GM21737 (cell line): ENCODE data around the gene DND1.
"Not testable (repeated sequence)": the region's sequence is repeated elsewhere in the genome, so short reads cannot be mapped to it uniquely, and the experiment has no call there.

ENCODE experiments used
- ATAC-seq: cut with Tn5 transposase; IDR thresholded peaks from one replicate; pipeline ENCODE4 v1.9.1; 2021; ENCODE audit warnings: mild to moderate bottlenecking, moderate library complexity; ENCODE audit not compliant: unreplicated experiment

The DND1 gene

DNA sequence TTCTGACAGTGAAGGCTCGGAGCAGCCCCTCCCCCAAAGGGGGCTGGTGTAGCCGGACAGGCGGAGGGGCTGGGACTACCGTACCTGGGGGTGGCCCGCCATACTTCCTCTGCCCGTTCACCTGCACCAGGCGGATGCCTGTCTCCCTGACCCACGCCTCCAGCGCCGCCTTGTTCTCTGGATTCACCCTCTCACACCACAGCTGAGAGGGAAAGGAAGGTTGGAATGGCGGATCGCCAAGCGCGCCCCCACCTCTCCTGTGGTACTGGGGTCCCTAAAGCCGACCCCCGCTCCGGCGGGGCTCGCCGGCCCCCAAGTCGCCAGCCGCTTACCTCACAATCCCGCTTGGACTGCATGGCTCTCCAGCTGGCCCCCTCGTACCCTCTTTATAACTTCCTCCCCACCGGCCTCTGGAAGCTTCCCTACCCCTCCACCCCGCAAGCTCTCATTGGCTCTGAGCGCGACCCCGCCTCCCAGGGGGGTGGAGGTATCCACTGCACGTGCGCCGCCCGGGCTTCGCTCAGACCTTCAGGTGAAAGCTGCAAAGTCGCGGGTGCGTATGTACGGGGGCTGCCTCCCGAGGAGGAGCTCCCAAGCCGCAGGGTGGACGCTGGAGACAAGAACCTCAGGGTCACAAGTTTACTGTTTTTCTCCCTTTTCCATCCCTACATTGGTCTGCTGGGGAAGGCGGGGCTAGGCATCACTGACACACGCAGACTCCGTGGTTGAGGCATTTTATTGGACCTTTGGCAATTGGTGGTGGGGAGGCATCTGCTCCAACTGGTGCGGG lies at the start of gene DND1:
TSS of gene DND1 (minus strand) at position 390 of the 790 bp plus-strand sequence. CDS start at position 356, 34 bp downstream.
- ATAC-seq, result no peak

DNA sequence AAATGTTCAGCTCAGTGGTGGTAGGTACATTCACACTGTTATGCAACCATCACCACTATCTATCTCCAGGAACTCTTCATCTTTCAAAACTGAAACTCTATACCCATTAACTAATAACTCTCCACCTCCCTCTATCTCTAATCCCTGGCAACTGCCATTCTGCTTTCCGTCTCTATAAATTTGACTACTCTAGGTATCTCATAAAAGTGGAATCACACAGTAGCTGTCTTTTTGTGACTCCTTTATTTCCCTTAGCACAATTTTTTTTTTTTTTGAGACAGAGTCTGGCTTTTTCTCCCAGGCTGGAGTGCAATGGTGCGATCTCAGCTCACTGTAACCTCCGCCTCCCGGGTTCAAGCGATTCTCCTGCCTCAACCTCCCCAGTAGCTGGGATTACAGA lies 48.0 kb upstream of the DND1 start:
- ATAC-seq, result not testable (repeated sequence)

DNA sequence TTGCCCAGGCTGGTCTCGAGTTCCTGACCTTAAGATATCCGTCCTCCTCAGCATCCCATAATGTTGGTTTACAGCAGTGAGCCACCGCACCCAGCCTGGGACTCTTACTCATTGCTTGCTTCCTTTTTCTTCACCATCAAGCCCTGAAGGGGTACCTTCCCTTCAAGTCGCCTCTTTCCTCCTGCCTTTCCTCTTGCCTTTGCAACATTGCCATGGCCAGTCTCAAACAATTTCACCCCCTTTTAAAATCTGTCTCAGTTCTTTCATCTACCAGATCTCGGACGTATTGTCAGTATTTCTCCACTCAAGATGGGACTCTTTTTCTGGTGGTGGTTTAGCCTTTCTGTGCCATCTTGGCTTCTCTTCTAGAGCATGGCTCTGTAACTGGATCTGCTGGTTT lies 47.4 kb upstream of the DND1 start:
- ATAC-seq, result not testable (repeated sequence)

DNA sequence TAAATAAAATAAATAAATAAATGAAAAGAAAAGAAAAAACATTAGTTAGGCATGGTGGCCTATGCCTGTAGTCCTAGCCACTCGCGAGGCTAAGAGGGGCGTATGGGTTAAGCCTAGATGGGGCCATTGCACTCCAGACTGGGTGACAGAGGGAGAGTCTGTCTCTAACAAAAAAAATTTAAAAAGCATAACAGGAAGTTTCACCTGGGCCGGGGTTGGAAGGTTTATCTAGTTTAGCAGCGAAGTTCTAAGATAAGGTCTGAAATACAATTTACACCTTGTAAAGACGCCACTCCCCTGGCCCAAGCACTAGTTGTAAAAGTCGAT lies 44.9 kb upstream of the DND1 start:
- no peak for ATAC-seq

DNA sequence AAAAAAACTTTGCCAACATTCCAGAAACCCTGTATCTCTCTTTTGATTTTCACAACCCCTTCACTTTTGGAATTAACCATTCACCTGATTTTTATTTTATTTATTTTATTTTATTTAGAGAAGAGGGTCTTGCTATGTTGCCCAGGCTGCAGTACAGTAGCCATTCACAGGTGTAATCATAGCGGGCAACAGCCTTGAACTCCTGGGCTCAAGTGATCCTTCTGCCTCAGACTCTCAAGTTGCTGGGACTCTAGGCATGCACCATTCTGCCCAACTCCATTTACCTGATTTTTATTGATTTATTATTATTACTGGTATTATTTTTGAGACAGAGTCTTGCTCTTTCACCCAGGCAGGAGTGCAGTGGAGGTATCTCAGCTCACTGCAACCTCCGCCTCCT lies 42.9 kb upstream of the DND1 start:
- ATAC-seq, result not testable (repeated sequence)

DNA sequence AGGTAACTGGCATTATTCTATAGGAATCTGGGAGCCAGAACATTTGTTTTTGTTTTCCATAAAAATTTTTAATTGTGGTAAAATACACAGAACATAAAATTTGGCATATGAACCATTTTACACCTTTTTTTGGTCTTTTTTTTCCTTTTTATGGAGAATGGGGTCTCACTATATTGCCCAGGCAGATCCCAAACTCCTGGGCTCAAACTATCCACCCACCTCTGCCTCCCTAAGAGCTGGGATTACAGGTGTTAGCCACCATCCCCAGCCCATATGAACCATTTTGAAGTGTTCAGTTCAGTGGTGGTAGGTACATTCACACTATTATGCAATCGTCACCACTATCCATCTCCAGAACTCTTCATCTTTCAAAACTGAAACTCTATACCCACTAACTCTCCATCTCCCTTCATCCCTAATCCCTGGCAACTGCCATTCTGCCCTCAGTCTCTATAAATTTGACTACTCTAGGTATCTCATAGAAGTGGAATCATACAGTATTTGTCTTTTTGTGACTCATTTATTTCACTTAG lies 40.3 kb upstream of the DND1 start:
- ATAC-seq, result no peak

DNA sequence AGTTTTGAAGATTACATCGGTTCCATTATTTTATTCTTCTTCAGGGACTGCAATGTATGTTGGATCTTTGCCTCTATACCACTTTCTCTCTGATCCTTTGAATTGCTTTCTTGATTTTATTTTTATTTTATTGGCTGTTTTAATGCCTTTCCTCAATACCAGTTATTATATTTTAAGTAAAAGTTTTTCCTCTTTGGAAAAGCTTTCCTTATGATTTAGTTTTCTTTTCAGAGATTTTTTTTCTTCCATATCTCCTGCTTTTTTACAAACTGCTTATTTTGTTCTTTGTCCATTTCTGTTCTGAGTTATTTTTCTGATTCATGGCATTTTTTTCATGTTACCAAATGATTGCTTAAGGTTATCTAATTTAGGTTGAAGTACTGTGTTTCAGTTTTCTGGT lies 38.4 kb upstream of the DND1 start:
- no peak for ATAC-seq

DNA sequence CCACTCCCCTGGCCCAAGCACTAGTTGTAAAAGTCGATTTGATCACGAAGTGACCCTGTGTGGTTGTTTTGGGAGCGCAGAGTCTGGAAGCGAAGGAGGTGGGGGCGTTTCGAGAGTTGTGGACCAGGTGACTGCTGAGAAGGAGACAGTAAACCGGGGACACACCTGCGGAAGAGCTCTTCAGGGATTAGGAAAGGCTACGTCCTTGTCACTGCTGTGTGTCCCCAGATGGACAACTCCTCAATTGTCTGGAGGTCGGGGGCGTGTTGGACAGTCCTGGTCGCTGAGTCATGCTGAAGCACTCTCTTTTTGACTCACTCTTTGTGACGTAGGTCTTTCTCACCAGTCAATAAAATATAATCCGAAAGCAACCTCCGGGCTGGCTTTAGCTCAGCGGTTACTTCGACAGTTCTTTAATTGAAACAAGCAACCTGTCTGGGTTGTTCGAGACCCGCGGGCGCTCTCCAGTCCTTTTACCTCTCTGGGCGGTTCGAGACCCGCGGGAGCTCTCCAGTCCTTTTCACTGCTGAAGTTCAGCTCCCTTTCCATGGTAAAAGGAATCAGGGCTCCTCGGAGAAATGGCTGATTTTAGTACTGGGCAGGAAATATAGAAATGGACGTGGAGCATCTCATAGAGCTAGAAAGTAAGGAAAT lies 37.6 kb upstream of the DND1 start:
- peak; percentile 80 for ATAC-seq

DNA sequence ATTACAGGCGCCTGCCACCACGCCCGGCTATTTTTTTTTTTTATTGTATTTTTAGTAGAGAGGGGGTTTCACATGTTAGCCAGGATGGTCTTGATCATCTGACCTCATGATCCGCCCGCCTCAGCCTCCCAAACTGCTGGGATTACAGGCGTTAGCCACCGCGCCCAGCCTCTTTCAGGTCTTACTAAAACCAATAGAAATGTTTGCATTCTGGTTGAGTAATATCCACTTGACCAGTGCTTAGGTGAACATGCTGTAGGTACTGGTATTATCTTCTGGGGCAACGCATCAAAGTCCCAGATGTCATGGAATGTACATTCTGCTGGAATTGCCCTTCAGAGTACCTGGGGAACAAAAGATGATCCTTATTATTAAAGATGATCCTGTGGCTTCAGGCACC lies 35.4 kb upstream of the DND1 start:
- ATAC-seq, result not testable (repeated sequence)

DNA sequence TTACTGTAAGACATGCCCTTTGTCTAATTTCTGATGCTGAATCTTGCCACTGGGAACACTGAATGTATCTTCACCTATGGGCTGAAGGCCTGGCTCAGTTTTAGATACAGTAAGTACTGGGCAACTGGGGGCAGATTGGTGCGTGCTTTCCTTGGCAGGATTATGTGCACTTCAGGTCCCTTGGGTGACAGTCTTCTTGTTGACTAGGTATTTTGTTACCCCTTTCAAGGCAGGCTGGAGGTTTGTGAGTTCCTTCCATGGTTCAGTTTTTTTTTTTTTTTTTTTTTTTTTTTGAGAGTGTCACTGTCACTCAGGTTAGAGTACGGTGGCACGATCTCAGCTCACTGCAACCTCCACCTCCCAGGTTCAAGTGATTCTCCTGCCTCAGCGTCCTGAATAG lies 34.4 kb upstream of the DND1 start:
- no peak for ATAC-seq

DNA sequence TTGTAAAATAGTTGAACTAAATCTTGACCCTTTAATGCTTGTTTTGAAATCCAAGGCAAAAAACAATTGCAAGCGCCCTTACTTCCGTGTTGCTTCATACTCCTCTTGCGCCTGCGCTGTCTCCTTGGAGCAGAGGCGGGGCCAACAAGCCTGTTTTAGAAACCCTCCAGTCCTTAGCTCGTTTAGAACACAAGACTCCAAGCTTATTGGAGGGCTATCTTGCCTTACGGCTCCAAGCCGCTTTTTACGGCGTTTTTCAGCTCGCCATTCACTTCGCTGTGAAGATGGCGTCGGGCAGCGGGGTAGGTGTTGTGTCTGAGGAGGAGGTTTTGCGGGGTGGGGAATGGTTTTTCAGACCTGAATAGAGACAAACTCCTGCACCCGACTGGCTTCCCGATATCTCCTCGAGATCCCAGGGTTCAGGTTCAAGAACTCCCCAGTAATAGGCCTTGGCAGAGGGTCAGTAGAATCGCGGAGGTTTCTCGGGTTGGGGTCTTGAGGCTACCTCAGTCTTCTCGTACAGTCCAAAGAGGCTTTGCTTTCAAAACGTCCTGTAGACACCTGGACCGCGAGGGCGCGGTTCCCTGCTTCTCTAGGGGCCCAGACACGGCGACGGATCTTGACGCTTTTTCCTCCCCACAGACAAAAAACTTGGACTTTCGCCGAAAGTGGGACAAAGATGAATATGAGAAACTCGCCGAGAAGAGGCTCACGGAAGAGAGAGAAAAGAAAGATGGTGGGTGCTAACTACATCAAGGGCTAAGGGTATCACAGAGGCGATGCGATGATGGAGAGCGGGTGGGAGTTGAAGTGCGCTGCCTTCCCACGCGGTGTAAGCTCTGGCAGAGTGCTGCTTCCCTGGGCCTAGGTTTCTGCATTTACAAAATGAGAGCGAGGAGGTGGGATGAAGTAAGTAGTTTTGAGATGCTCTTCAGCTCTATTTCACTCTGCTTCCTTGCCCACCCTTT lies 27.1 kb upstream of the DND1 start, which contains the start of gene ZMAT2:
TSS of gene ZMAT2 (plus strand) at position 271 of the 968 bp plus-strand sequence. CDS start at position 285, 14 bp downstream.
- peak; percentile 93 for ATAC-seq

DNA sequence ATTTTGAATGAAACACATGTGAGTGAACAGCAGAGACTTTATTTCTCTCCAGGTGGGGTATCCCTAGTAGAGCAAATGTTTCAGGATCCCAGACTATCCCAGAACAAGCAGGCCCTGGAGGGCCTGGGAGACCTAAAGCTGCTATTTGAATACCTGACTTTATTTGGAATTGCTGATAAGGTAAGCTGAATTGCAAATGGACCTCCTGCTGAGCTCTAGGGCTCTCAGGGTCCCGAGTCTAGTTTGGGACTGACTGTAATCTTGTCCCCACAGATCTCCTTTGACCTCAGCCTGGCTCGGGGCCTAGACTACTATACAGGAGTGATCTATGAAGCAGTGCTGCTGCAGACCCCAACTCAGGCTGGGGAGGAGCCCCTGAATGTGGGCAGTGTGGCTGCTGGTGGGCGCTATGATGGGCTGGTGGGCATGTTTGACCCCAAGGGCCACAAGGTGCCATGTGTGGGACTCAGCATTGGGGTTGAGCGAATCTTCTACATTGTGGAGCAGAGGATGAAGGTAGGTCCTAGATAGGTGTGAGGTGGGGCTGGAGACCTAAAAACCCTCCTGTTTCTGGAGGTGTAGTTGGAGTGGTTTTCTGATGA lies 23.6 kb upstream of the DND1 start:
- no peak for ATAC-seq

DNA sequence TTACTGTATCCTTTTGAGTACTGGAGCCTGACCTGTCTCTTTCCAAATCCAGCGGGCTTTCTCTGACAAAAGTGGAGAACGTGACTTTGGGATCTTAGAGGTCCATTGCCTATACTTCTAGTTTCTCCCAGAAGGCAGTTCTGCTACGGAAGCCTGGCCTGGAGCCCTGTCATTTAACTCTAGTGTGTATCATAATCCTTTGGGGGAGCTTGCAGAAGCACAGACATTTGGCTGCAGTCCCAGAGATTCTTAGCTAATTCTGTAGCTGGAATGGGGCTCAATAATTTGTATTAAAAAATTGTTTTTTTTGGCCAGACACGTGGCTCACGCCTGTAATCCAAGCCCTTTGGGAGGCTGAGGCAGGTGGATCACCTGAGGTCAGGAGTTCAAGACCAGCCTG lies 20.9 kb upstream of the DND1 start:
- ATAC-seq, result no peak

DNA sequence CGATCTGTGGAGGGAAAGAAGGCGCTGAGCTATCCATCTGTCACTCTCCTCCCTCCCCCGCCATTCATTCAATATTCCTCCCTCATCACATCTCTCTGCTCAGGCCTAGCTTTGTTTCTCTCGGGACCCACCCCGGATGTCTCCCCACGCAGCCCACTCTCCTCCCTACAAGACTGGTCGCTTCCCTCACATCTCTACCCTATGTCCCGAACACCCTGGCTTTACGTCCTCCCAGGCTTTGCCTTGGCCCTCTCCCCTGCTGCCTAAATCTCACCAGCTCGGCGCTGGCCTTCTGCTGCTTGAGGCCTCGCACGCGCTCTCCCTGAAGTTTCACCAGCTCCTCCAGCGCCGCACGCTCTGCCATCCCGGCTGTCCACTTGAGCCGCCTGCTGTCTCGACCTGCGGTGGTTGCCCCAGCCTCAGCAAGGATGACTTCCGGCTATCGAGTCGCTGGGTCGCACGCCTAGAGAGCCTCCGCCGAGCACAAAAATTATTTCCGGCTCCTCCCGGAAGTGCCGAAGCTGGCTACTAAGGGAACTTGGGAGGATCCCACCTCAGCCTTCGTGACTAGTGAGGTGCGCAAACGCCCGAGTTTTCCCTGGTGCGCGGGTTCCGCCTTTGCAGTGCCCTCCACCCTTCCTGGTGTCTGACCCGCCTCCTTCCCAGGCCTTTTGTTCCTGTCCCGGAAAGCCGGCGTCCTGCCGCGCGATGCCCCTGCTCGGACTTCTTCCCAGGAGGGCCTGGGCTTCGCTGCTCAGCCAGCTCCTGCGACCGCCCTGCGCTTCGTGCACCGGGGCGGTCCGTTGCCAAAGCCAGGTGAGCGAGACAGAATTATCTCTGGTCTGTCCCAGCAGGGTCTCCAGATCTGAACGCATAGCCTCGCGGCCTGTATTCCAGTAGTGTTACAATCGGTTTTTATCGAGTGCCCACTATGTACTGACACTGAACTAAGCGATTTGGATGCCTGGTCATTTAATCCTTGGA lies 17.9 kb upstream of the DND1 start, which contains the start of the genes HARS1 and HARS2:
TSS of gene HARS1 (minus strand) at position 430 of the 984 bp plus-strand sequence. CDS start at position 364, 66 bp downstream.
TSS of gene HARS2 (plus strand) at position 515 of the 984 bp plus-strand sequence. CDS start at position 709, 194 bp downstream.
- peak; percentile 98 for ATAC-seq

DNA sequence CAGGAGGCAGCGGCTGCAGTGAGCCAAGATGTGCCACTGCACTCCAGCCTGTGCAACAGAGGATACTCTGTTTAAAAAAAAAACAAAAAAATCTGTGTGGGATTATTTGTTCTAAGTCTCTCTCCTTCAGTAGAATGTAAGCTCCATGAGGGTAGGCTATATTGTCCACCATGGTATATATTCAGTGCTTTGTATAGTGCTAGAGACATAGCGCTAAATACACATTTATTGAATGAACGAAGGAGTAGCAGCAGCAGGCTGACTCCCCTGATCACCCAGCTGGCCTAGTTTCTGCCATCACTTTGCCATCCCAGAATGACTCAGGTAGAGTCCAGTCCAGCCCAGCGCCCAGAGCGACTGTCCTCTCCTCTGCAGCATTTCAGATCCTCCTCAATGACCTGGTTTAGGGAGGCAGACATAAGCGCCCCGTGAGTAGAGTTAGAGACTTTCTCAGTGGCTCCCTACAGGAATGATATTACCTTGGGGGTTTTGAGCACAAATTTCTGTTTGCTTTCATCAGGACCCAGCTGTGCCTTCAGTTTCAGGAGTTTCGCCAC lies 17.1 kb upstream of the DND1 start:
- ATAC-seq, result peak; percentile 2

DNA sequence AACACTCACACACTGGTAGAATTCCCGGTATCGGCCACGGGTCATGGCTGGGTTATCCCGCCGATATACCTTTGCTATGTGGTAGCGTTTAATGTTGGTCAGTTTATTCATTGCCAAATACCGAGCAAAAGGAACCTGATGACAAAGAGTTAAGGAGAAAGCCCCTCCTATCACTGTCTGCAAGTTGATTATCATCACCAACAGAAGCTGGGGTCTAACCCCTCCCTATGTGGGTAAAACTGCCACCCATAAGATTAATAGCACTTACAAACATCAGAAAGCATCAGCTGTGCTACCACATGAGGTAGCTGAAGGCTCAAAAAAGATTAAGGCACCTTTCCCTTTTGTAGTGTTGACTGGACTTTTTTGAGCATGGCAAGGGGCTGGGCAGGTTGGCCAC lies 5.6 kb upstream of the DND1 start:
- no peak for ATAC-seq

DNA sequence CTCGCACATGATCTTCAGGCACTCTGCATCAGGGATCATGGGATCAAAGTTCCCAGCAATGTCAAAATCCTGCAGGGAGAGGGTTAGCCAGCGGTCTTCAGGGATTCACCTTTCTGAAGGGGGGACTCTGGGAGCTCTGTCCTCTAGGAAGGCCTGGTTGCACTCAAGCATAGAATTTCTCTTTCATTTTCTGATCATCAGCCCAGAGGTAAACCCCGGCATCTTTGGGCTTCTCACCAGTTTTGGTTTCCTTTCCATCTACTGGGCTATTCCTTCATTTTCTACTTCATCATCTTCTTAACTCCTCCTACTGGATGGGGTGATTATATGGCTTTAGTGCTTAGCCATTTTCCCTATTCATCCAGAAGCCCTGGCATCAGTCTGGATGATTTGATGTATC lies 4.6 kb upstream of the DND1 start:
- peak; percentile 60 for ATAC-seq

DNA sequence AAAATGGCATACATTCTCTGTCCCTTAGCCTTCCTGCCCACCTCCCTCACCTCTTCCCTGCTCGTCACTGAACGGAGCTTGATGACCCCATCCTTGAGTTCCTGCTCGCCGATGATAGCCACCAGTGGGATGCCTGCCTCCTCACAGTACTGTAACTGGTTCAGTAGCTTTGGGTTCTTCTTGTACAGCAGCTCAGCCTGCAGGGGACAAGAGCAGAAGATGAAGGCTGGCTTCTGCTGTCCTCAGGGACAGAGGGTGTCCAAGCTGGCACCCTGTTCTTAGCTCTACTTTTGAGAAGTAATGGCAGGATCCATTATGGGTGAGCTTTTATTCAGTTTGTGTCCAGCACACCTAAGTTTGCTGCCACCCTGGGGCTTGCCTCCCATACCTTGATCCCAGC lies 1.3 kb upstream of the DND1 start:
- no peak for ATAC-seq

DNA sequence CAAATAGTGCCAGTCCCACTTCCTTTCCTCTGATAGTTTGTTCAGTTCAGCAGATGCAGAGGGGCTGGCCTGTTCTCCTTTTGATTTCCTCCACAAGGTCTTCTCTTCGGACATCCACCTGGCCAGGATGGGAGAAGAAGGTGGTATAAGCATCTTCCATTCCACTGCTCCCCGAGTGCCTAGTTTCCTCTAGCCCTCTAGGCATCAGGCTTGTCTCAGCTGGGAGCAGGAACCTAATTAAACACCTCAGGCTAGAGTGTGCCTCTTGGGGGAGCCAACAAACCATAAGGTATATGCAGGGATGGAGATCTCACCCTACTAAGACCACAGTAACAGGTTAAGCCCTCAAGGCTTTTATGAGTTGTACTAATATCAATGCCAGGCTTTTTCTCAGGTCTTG lies 835 bp upstream of the DND1 start:
- ATAC-seq, result no peak
